IPS-15b (cell line): ENCODE measurements around the gene FCN1.

Experiments
- H3K27me3 ChIP-seq: one replicate; pipeline ENCODE4 v1.6.1; 2013; ENCODE audit warnings: low read length; ENCODE audit not compliant: control insufficient read depth, insufficient read depth
- H3K36me3 ChIP-seq: one replicate; pipeline ENCODE4 v1.6.1; 2013; ENCODE audit warnings: low read length; ENCODE audit not compliant: control insufficient read depth, insufficient read depth
- H3K4me1 ChIP-seq: one replicate; pipeline ENCODE4 v1.6.1; 2013; ENCODE audit warnings: mild to moderate bottlenecking, low read length; ENCODE audit not compliant: control insufficient read depth, insufficient read depth
- H3K4me3 ChIP-seq: one replicate; pipeline ENCODE4 v1.5.1; 2013; ENCODE audit warnings: low read depth, low read length
- H3K9ac ChIP-seq: one replicate; pipeline ENCODE4 v1.6.1; 2013; ENCODE audit warnings: low read depth, mild to moderate bottlenecking, low read length
- H3K9me3 ChIP-seq: one replicate; pipeline ENCODE4 v1.6.1; 2013; ENCODE audit warnings: mild to moderate bottlenecking, low read length; ENCODE audit not compliant: control insufficient read depth, insufficient read depth

FCN1 gene

DNA sequence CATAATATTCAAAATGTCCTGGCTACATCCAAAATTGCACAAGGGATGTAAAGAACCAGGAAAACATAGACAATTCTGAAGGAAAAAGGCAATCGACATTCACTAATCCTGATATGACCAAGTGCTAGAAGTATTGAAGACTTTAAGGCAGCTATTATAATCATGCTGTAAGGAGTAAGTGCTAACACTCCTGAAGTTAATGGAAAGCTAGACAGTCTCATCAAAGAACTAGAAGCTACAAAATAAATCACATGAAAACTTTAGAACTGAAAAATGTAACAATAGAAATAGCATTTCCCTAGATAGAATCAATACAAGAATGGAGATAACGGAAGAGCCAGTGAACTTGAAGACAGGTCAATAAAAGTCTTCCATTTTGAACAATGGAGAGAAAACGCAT is 18.5 kb downstream of the FCN1 start:
- H3K4me3 ChIP-seq: no peak overlapping the region
- no peaks in the 10 kb centered on the region for H3K9me3 ChIP-seq
- H3K4me1 ChIP-seq: no peaks in the 10 kb centered on the region
- no peak overlapping the region for H3K9ac ChIP-seq
- no peaks in the 10 kb centered on the region for H3K36me3 ChIP-seq
- H3K27me3 ChIP-seq: no peaks in the 10 kb centered on the region

- Histone ChIP-seq H3K9ac (no peak overlapping the region), H3K36me3 (no peaks in the 10 kb centered on the region), H3K4me3 (no peak overlapping the region), H3K9me3 (no peaks in the 10 kb centered on the region), H3K4me1 (no peaks in the 10 kb centered on the region), H3K27me3 (no peaks in the 10 kb centered on the region)
Observed at GRCh38 chr9:134898319-134898718, 19.4 kb downstream of the FCN1 start.

GRCh38 chr9:134897584-134898170 is 20.0 kb downstream of the FCN1 start:
- no peaks in the 10 kb centered on the region for H3K4me1 ChIP-seq
- no peaks in the 10 kb centered on the region for H3K27me3 ChIP-seq
- no peak overlapping the region for H3K4me3 ChIP-seq
- H3K9ac ChIP-seq: no peak overlapping the region
- H3K9me3 ChIP-seq: no peaks in the 10 kb centered on the region
- no peaks in the 10 kb centered on the region for H3K36me3 ChIP-seq

GRCh38 chr9:134896834-134897583 is 20.7 kb downstream of the FCN1 start:
- no peaks in the 10 kb centered on the region for H3K36me3 ChIP-seq
- no peaks in the 10 kb centered on the region for H3K4me1 ChIP-seq
- no peaks in the 10 kb centered on the region for H3K27me3 ChIP-seq
- no peak overlapping the region for H3K9ac ChIP-seq
- H3K4me3 ChIP-seq: no peak overlapping the region
- H3K9me3 ChIP-seq: no peaks in the 10 kb centered on the region

DNA sequence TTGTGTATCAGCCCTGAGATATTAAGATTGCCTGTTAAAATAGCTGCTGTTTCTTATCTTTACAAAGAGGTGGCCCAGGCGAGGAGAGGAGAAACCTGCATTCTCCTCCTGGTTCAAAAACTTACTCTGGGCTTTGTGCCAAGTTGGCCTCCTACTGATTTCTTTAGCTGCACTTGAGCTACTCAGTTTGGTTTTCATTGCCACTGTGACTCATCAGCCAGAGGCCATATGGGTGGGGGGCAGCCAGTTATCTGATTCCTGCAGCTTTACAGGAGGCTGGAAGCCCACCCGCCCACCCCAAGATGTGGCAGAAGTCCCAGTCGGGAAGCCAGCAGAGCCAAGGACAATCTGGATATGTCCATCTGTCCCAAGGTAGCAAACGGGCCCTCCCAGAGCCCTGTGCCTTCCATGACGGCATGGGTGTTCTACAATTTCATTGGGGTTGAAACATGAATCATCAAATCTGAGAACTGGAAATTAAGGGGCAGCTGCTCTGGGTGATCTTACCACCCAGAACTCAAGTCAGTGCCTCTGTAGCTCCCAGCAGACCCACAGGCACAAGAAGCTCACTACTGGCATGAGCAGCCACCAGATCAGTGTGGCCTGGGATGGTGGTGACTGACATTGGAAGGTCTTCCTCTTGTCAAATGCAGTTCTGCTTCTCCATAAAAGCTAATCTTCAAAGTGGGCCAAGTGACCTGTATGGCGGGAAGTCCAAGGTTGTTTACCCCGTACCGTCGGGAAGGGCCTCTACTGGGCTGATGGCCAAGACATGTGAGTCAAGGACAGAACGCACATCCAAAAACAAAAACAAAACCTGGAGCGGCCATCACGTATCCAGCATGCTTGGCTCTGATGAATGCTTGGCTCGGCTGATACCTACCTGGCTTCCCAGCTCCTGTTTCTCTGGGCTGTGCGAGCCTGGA is 21.5 kb downstream of the FCN1 start:
- Histone ChIP-seq H3K27me3 (no peaks in the 10 kb centered on the region), H3K9me3 (no peaks in the 10 kb centered on the region), H3K36me3 (no peaks in the 10 kb centered on the region), H3K4me3 (no peak overlapping the region), H3K9ac (no peak overlapping the region), H3K4me1 (no peaks in the 10 kb centered on the region)

- no peaks in the 10 kb centered on the region for H3K4me1 ChIP-seq
- H3K4me3 ChIP-seq: no peak overlapping the region
- H3K9ac ChIP-seq: no peak overlapping the region
- no peaks in the 10 kb centered on the region for H3K27me3 ChIP-seq
- no peaks in the 10 kb centered on the region for H3K9me3 ChIP-seq
- no peaks in the 10 kb centered on the region for H3K36me3 ChIP-seq
Observed at GRCh38 chr9:134895567-134895907, 22.2 kb downstream of the FCN1 start.

DNA sequence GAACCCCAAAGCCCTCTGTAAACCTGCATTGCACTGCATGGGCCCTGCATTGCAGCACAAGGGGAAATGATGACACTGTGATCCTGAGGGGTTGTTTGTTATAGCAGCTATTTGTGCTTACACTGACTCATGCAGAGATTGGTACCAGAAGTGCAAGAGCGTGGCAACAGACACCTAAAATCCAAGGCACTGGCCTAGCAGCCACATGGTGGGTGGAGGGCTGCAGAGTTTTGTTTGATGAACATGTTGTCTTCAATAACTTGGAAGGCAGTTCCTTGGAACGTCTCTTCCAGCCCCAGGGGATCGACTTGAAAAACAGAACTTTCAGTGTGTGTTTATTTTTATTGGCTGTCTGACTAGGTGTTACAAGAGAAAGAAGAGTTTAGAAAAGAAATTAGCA is 22.6 kb downstream of the FCN1 start:
- Histone ChIP-seq H3K27me3 (no peaks in the 10 kb centered on the region), H3K36me3 (no peaks in the 10 kb centered on the region), H3K9ac (no peak overlapping the region), H3K4me1 (no peaks in the 10 kb centered on the region), H3K4me3 (no peak overlapping the region), H3K9me3 (no peaks in the 10 kb centered on the region)

DNA sequence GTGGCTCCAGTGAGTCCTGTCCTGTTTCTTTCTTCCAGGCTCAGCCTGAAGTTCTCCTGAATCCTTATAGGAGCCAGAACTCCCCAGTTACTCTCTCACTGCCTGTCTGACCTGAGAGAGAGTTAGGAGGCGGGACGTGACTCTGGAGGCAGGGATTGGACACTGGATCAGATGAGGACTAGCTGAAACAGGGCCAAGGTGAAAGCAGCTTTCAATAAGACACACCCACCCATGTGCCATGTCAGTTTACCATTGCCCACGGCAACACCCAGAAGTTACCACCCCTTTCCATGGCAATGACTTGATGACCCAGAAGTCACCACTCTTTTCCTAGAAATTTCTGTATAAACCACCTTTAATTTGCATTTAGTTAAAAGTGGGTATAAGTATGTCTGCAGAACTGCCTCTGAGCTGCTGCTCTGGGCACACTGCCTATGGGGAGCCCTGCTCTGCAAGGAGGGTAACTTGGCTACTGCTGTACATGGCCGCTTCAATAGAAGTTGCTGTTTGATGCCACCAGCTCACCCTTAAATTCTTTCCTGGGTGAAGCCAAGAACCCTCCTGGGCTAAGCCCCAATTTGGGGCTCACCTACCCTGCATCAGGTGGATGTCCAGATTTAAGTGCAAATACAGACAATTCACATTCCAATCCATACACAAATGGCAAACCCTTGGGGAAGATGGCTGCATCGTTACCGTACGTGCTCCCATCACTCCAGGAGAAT is 23.4 kb downstream of the FCN1 start:
- no peaks in the 10 kb centered on the region for H3K36me3 ChIP-seq
- H3K4me3 ChIP-seq: no peak overlapping the region
- no peaks in the 10 kb centered on the region for H3K9me3 ChIP-seq
- no peak overlapping the region for H3K9ac ChIP-seq
- H3K4me1 ChIP-seq: no peaks in the 10 kb centered on the region
- no peaks in the 10 kb centered on the region for H3K27me3 ChIP-seq

- no peaks in the 10 kb centered on the region for H3K4me1 ChIP-seq
Observed at GRCh38 chr9:134892820-134893420, 24.8 kb downstream of the FCN1 start.

DNA sequence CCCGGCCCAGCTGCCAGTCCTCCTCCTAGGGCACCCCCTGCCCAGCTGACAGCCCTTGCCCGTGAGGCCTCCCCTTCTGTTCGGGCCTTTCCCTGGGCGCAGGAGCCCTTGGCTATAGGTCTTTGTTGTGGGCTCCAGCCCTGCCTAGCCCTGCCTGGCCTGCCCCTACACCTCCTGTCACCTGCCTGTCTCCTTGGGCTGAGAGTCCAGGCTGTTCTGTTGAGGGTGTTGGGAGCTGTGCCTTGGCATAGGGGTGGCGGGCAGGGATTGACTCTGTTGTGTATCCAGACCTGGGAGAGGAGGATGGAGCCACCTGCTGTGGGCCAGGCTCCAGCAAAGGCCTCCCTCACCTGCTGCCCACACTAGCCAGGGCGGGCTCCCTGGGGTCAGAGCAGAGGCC is 25.5 kb downstream of the FCN1 start:
- no peak overlapping the region for H3K9ac ChIP-seq
- H3K4me3 ChIP-seq: no peak overlapping the region
- no peaks in the 10 kb centered on the region for H3K4me1 ChIP-seq
- H3K36me3 ChIP-seq: no peaks in the 10 kb centered on the region
- no peaks in the 10 kb centered on the region for H3K9me3 ChIP-seq
- no peaks in the 10 kb centered on the region for H3K27me3 ChIP-seq

More at GRCh38 chr9:134892820-134893420, 24.8 kb downstream of the FCN1 start:
- Histone ChIP-seq H3K9me3 (no peaks in the 10 kb centered on the region), H3K27me3 (no peaks in the 10 kb centered on the region), H3K36me3 (no peaks in the 10 kb centered on the region), H3K4me3 (no peak overlapping the region), H3K9ac (no peak overlapping the region)

DNA sequence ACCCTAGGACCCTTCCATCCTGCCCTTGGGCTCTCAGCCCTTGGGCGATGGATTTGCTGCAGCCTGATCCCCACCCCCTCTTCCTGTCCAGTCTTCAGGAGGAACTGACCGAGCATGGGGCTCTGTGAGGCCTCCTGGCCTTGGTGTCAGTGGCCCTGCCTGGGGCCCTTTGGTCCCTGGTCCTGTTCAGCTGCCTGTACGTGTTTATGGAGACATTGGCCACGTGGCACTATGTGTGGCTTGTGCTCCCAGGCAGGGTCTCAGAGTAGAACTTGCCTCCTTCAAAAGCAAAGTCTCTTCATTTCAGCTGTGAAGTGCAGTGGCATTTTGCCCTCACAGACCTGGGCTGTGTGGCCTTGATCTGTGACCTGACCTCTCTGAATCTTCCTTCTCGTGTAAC is 26.0 kb downstream of the FCN1 start:
- no peaks in the 10 kb centered on the region for H3K36me3 ChIP-seq
- H3K9me3 ChIP-seq: no peaks in the 10 kb centered on the region
- no peaks in the 10 kb centered on the region for H3K27me3 ChIP-seq
- H3K4me3 ChIP-seq: no peak overlapping the region
- H3K9ac ChIP-seq: no peak overlapping the region
- H3K4me1 ChIP-seq: no peaks in the 10 kb centered on the region
